Fibroblast of upper back skin (primary cell): Measurements from ENCODE around the gene AKR1D1.
"Not testable (repeated sequence)": the region's sequence is repeated elsewhere in the genome, so short reads cannot be mapped to it uniquely, and the experiment has no call there.

Experiments used
- DNase-seq: peaks from one replicate; pipeline ENCODE4 v3.0.0-alpha.2; 2013

Gene AKR1D1

GRCh38 chr7:138076196-138076595, at the start of gene AKR1D1:
Gene AKR1D1 (plus strand): TSS chr7:138076459. CDS start chr7:138076519, 60 bp downstream.
- DNase-seq: no peak

GRCh38 chr7:138027100-138027499, 49.2 kb upstream of the AKR1D1 start:
- DNase-seq: no peak

GRCh38 chr7:138029126-138029525, 47.1 kb upstream of the AKR1D1 start:
- no peak for DNase-seq

- no peak for DNase-seq
Observed at GRCh38 chr7:138029941-138030340, 46.3 kb upstream of the AKR1D1 start.

GRCh38 chr7:138030679-138031351, 45.4 kb upstream of the AKR1D1 start:
- DNase-seq: no peak

GRCh38 chr7:138032186-138032585, 44.1 kb upstream of the AKR1D1 start:
- peak; percentile 8 for DNase-seq

GRCh38 chr7:138032770-138033169, 43.5 kb upstream of the AKR1D1 start:
- peak; percentile 21 for DNase-seq

- no peak for DNase-seq
Observed at GRCh38 chr7:138033241-138033640, 43.0 kb upstream of the AKR1D1 start.

- DNase-seq: no peak
Observed at GRCh38 chr7:138036135-138036534, 40.1 kb upstream of the AKR1D1 start.

- not testable (repeated sequence) for DNase-seq
Observed at GRCh38 chr7:138040063-138040462, 36.2 kb upstream of the AKR1D1 start.

GRCh38 chr7:138044897-138045296, 31.4 kb upstream of the AKR1D1 start:
- DNase-seq: no peak

GRCh38 chr7:138047907-138048306, 28.4 kb upstream of the AKR1D1 start:
- DNase-seq: no peak

- no peak for DNase-seq
Observed at GRCh38 chr7:138049505-138050116, 26.6 kb upstream of the AKR1D1 start.

GRCh38 chr7:138051712-138052247, 24.5 kb upstream of the AKR1D1 start:
- not testable (repeated sequence) for DNase-seq

GRCh38 chr7:138052696-138053095, 23.6 kb upstream of the AKR1D1 start:
- no peak for DNase-seq

- not testable (repeated sequence) for DNase-seq
Observed at GRCh38 chr7:138055698-138056097, 20.6 kb upstream of the AKR1D1 start.

- DNase-seq: no peak
Observed at GRCh38 chr7:138063400-138063799, 12.9 kb upstream of the AKR1D1 start.

GRCh38 chr7:138064856-138065357, 11.4 kb upstream of the AKR1D1 start:
- DNase-seq: peak; percentile 81

- no peak for DNase-seq
Observed at GRCh38 chr7:138065827-138066226, 10.4 kb upstream of the AKR1D1 start.

GRCh38 chr7:138066954-138067394, 9.3 kb upstream of the AKR1D1 start:
- DNase-seq: no peak

GRCh38 chr7:138067774-138068173, 8.5 kb upstream of the AKR1D1 start:
- DNase-seq: no peak

GRCh38 chr7:138070908-138071307, 5.4 kb upstream of the AKR1D1 start:
- no peak for DNase-seq

GRCh38 chr7:138072726-138073125, 3.5 kb upstream of the AKR1D1 start:
- no peak for DNase-seq

- no peak for DNase-seq
Observed at GRCh38 chr7:138074121-138074520, 2.1 kb upstream of the AKR1D1 start.
